Neural cell (in vitro differentiated cells): Measurements from ENCODE around the gene IGF1R. TPM values are rescaled to one million over a fixed set of nuclear protein-coding genes. Genes with fewer than 3 reads are reported as not detected.

ENCODE experiments used
- H2AFZ ChIP-seq: fragments of 200-600, 300-800 bp; sonication (generic), shearing (Covaris generic); 2 replicates; pipeline ENCODE4 v1.6.0; 2014; ENCODE audit warnings: low read depth, mild to moderate bottlenecking, antibody characterized with exemption, low read length, moderate library complexity
- H3F3A ChIP-seq: fragments of 200-600 bp; shearing (Covaris generic); 2 replicates; pipeline ENCODE4 v1.6.1; 2016; ENCODE audit warnings: mild to moderate bottlenecking, moderate library complexity, mixed read lengths, antibody characterized with exemption, low read length; ENCODE audit not compliant: insufficient read depth, poor library complexity, severe bottlenecking
- H3K27ac ChIP-seq: fragments of 200-600, 300-800 bp; sonication (generic), shearing (Covaris generic); 2 replicates; pipeline ENCODE4 v1.5.1; 2014; ENCODE audit warnings: mild to moderate bottlenecking, low read length, moderate library complexity
- H3K27me3 ChIP-seq: fragments of 300-800, 200-600 bp; sonication (generic), shearing (Covaris generic); 2 replicates; pipeline ENCODE4 v1.6.0; 2014; ENCODE audit warnings: mild to moderate bottlenecking, low read depth, low read length, moderate library complexity; ENCODE audit not compliant: insufficient read depth
- H3K36me3 ChIP-seq: fragments of 300-800, 200-600 bp; sonication (generic), shearing (Covaris generic); 2 replicates; pipeline ENCODE4 v1.5.1; 2014; ENCODE audit warnings: mild to moderate bottlenecking, antibody characterized with exemption, low read length, moderate library complexity; ENCODE audit not compliant: insufficient read depth
- H3K4me2 ChIP-seq: fragments of 300-800, 200-600 bp; sonication (generic), shearing (Covaris generic); 2 replicates; pipeline ENCODE4 v1.6.0; 2014; ENCODE audit warnings: mild to moderate bottlenecking, low read length
- H3K4me3 ChIP-seq: fragments of 300-800, 200-600 bp; sonication (generic), shearing (Covaris generic); 2 replicates; pipeline ENCODE4 v1.5.1; 2014; ENCODE audit warnings: mild to moderate bottlenecking, low read length, moderate library complexity
- H3K79me2 ChIP-seq: fragments of 200-600 bp; shearing (Covaris generic); replicated peaks from 2 replicates; pipeline ENCODE4 v1.6.0; 2014; ENCODE audit warnings: mild to moderate bottlenecking, low read length, moderate library complexity; ENCODE audit not compliant: insufficient read depth
- H3K9ac ChIP-seq: fragments of 300-800, 200-600 bp; sonication (generic), shearing (Covaris generic); 2 replicates; pipeline ENCODE4 v1.6.1; 2016; ENCODE audit warnings: mild to moderate bottlenecking, low read length, mixed read lengths
- H3K9me2 ChIP-seq: fragments of 200-600 bp; shearing (Covaris generic); 2 replicates; pipeline ENCODE4 v1.6.1; 2016; ENCODE audit warnings: mild to moderate bottlenecking, low read length, mixed read lengths; ENCODE audit not compliant: insufficient read depth
- H3K9me3 ChIP-seq: fragments of 200-600, 300-800 bp; sonication (generic), shearing (Covaris generic); 2 replicates; pipeline ENCODE4 v1.6.1; 2016; ENCODE audit warnings: mild to moderate bottlenecking, mixed run types, low read length, moderate library complexity, mixed read lengths
- H4K20me1 ChIP-seq: fragments of 200-600 bp; shearing (Covaris generic); 2 replicates; pipeline ENCODE4 v1.6.1; 2016; ENCODE audit warnings: mild to moderate bottlenecking, mixed run types; ENCODE audit not compliant: insufficient read depth
- EP300 ChIP-seq: fragments of 450-650 bp; conservative IDR thresholded peaks from 2 replicates; pipeline ENCODE4 v1.6.1; 2014; ENCODE audit warnings: antibody characterized with exemption, mild to moderate bottlenecking, moderate library complexity; ENCODE audit not compliant: poor library complexity, severe bottlenecking
- EZH2 ChIP-seq: fragments of 200-600, 300-800 bp; shearing (Covaris generic), sonication (generic); IDR thresholded peaks from 2 replicates; pipeline ENCODE4 v1.6.1; 2014; ENCODE audit warnings: antibody characterized with exemption, low read length, borderline replicate concordance, mild to moderate bottlenecking; ENCODE audit not compliant: insufficient read depth, poor library complexity, severe bottlenecking
- MXI1 ChIP-seq: fragments of 450-650 bp; conservative IDR thresholded peaks from 2 replicates; pipeline ENCODE4 v1.6.1; 2014; ENCODE audit warnings: antibody characterized with exemption, mild to moderate bottlenecking; ENCODE audit not compliant: poor library complexity, severe bottlenecking
- POLR2AphosphoS5 ChIP-seq: IDR thresholded peaks from 2 replicates; pipeline ENCODE4 v1.6.1; 2012
- RAD21 ChIP-seq: fragments of 450-650 bp; conservative IDR thresholded peaks from 2 replicates; pipeline ENCODE4 v1.6.1; 2014; ENCODE audit warnings: antibody characterized with exemption, mild to moderate bottlenecking, moderate library complexity
- SMC3 ChIP-seq: fragments of 450-650 bp; conservative IDR thresholded peaks from 2 replicates; pipeline ENCODE4 v1.6.1; 2014; ENCODE audit warnings: antibody characterized with exemption, mild to moderate bottlenecking, moderate library complexity; ENCODE audit not compliant: poor library complexity
- TAF1 ChIP-seq: IDR thresholded peaks from 2 replicates; pipeline ENCODE4 v1.6.1; 2012; ENCODE audit warnings: low read depth
- polyA plus RNA-seq: library from polyadenylated mRNA; depleted of rRNA; stranded (reverse); fragments of >200 nt; gene quantifications from 2 replicates; pipeline ENCODE4 v1.2.3, GENCODE V29; 2014
- TF ChIP-seq, protein P1 (sequence below): IDR thresholded peaks from 2 replicates; pipeline ENCODE4 v1.6.1; 2012; ENCODE audit warnings: borderline replicate concordance
- TF ChIP-seq, protein P2 (sequence below): fragments of 450-650 bp; IDR thresholded peaks from 2 replicates; pipeline ENCODE4 v1.5.1; 2014; ENCODE audit warnings: antibody characterized with exemption, mild to moderate bottlenecking, moderate library complexity; ENCODE audit not compliant: poor library complexity, severe bottlenecking

The IGF1R gene
- polyA plus RNA-seq, 1 donor from 2014 or later, result 10.9 TPM

DNA sequence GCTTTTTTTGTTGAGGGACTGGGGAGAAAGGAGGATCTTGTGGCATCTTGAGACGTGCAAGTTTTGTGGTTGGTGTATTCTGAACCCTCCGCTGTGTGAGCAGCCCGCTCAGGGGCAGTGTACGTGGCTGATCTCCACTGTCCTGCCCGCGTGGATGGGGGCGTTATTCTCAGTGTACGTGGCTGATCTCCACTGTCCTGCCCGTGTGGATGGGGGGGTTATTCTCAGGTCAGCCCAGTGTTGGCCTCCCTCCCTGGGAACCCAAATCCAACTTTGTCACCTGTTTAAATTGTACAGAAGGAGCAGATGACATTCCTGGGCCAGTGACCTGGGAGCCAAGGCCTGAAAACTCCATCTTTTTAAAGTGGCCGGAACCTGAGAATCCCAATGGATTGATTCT, 275.2 kb downstream of the IGF1R start:
- Histone ChIP-seq H4K20me1 (no peaks in the 10 kb centered on the region), H3K9ac (no peak overlapping the region), H3F3A (no peaks in the 10 kb centered on the region), H3K27ac (no peak overlapping the region), H3K9me2 (no peaks in the 10 kb centered on the region), H3K27me3 (no peaks in the 10 kb centered on the region), H3K36me3 (peaks cover 10% of the 10 kb centered on the region), H3K9me3 (no peaks in the 10 kb centered on the region), H3K4me2 (no peak overlapping the region), H3K79me2 (no peaks in the 10 kb centered on the region), H2AFZ (no peak overlapping the region), H3K4me3 (no peak overlapping the region)
- TF ChIP-seq EP300, result no peak
- TF ChIP-seq, protein P1, sequence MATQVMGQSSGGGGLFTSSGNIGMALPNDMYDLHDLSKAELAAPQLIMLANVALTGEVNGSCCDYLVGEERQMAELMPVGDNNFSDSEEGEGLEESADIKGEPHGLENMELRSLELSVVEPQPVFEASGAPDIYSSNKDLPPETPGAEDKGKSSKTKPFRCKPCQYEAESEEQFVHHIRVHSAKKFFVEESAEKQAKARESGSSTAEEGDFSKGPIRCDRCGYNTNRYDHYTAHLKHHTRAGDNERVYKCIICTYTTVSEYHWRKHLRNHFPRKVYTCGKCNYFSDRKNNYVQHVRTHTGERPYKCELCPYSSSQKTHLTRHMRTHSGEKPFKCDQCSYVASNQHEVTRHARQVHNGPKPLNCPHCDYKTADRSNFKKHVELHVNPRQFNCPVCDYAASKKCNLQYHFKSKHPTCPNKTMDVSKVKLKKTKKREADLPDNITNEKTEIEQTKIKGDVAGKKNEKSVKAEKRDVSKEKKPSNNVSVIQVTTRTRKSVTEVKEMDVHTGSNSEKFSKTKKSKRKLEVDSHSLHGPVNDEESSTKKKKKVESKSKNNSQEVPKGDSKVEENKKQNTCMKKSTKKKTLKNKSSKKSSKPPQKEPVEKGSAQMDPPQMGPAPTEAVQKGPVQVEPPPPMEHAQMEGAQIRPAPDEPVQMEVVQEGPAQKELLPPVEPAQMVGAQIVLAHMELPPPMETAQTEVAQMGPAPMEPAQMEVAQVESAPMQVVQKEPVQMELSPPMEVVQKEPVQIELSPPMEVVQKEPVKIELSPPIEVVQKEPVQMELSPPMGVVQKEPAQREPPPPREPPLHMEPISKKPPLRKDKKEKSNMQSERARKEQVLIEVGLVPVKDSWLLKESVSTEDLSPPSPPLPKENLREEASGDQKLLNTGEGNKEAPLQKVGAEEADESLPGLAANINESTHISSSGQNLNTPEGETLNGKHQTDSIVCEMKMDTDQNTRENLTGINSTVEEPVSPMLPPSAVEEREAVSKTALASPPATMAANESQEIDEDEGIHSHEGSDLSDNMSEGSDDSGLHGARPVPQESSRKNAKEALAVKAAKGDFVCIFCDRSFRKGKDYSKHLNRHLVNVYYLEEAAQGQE, result no peak
- TF ChIP-seq POLR2AphosphoS5, result no peak
- no peak for TF ChIP-seq RAD21
- TF ChIP-seq MXI1, result no peak
- TF ChIP-seq EZH2, result no peak
- no peak for TF ChIP-seq SMC3
- TF ChIP-seq TAF1, result no peak
- TF ChIP-seq, protein P2, sequence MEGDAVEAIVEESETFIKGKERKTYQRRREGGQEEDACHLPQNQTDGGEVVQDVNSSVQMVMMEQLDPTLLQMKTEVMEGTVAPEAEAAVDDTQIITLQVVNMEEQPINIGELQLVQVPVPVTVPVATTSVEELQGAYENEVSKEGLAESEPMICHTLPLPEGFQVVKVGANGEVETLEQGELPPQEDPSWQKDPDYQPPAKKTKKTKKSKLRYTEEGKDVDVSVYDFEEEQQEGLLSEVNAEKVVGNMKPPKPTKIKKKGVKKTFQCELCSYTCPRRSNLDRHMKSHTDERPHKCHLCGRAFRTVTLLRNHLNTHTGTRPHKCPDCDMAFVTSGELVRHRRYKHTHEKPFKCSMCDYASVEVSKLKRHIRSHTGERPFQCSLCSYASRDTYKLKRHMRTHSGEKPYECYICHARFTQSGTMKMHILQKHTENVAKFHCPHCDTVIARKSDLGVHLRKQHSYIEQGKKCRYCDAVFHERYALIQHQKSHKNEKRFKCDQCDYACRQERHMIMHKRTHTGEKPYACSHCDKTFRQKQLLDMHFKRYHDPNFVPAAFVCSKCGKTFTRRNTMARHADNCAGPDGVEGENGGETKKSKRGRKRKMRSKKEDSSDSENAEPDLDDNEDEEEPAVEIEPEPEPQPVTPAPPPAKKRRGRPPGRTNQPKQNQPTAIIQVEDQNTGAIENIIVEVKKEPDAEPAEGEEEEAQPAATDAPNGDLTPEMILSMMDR, result no peak

DNA sequence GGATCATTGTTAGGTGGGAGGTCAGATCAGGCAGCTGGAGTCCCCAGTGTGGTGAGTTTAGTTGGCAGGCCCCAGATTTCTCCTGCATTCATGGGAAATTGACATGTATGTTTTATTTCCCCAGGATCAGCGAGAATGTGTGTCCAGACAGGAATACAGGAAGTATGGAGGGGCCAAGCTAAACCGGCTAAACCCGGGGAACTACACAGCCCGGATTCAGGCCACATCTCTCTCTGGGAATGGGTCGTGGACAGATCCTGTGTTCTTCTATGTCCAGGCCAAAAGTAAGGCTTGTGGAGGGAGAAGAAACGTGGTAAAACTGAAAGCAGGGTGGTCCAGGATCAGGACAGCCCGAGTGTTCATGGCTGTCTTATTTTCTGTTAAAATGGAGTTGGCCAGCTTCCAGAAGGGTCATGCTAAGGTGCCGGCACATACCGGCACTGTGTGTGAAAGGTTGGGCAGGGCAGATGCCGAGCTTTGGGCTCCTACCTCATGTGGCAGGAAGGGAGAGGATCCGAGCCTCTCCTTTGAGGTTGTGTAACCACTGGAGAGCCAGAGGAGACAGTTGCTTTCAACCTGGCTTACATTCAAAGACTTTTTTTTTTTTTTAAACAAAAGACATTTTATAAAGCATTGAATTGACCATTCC, 276.2 kb downstream of the IGF1R start:
- Histone ChIP-seq H3F3A (no peaks in the 10 kb centered on the region), H3K9me3 (no peaks in the 10 kb centered on the region), H3K79me2 (no peaks in the 10 kb centered on the region), H3K36me3 (peaks cover 12% of the 10 kb centered on the region), H3K9me2 (no peaks in the 10 kb centered on the region), H3K27ac (no peak overlapping the region), H4K20me1 (no peaks in the 10 kb centered on the region), H3K9ac (no peak overlapping the region), H3K27me3 (no peaks in the 10 kb centered on the region), H3K4me3 (no peak overlapping the region), H3K4me2 (no peak overlapping the region), H2AFZ (no peak overlapping the region)
- TF ChIP-seq, protein P1, result no peak
- TF ChIP-seq SMC3 (no peak), MXI1 (no peak), POLR2AphosphoS5 (no peak), EP300 (no peak), EZH2 (no peak), RAD21 (no peak), TAF1 (no peak)
- TF ChIP-seq, protein P2, result no peak
